Caco-2 (cell line): ENCODE data around the gene DIS3L2. TPM values are rescaled to one million over a fixed set of nuclear protein-coding genes. Genes with fewer than 3 reads are reported as not detected.

Experiments used
- BruUV-seq: library from RNA; stranded (reverse); fragments of 400-500 nt; replicated peaks from 2 replicates; lab custom pipeline; 2021; lab: Mats Ljungman, UMichigan
- CTCF ChIA-PET: fragments of 300-600 bp; sonication (Branson Sonifier 250); formaldehyde crosslinking; loops from one replicate; lab custom pipeline; 2022; ENCODE audit warnings: antibody characterized with exemption; lab: Charles Lee
- POLR2A ChIA-PET: fragments of 300-600 bp; sonication (Branson Sonifier 250); formaldehyde crosslinking; loops from one replicate; lab custom pipeline; 2022; ENCODE audit warnings: antibody characterized with exemption; lab: Charles Lee
- DNase-seq, 2 experiments: peaks; one replicate each; pipeline versions ENCODE4 v3.0.0 to v3.0.0-alpha.2; 2020 to 2022
- H3K27me3 ChIP-seq: replicated peaks from 2 replicates; pipeline ENCODE4 v1.6.0; 2011; ENCODE audit warnings: low read length; ENCODE audit not compliant: control insufficient read depth, insufficient read depth
- H3K36me3 ChIP-seq: 2 replicates; pipeline ENCODE4 v1.5.1; 2011; ENCODE audit warnings: low read length; ENCODE audit not compliant: control insufficient read depth, insufficient read depth
- H3K4me1 ChIP-seq: fragments of 250-450 bp; sonication (Bioruptor Pico); 2 replicates; pipeline ENCODE4 v1.5.1; 2020; ENCODE audit warnings: mild to moderate bottlenecking
- H3K4me3 ChIP-seq: 2 replicates; pipeline ENCODE4 v1.5.1; 2011; ENCODE audit warnings: low read depth, mild to moderate bottlenecking, control low read depth, low read length
- H3K9me3 ChIP-seq: fragments of 250-450 bp; sonication (Bioruptor Pico); 2 replicates; pipeline ENCODE4 v1.5.1; 2020; ENCODE audit warnings: mild to moderate bottlenecking, moderate library complexity
- H3K27ac Mint-ChIP-seq: one replicate; pipeline ENCODE4 v1.8.0; 2022; ENCODE audit warnings: mixed read lengths; ENCODE audit not compliant: unreplicated experiment
- H3K27me3 Mint-ChIP-seq: one replicate; pipeline ENCODE4 v1.8.0; 2022; ENCODE audit warnings: mixed read lengths; ENCODE audit not compliant: insufficient read depth, unreplicated experiment
- H3K36me3 Mint-ChIP-seq: one replicate; pipeline ENCODE4 v1.8.0; 2022; ENCODE audit warnings: mild to moderate bottlenecking, mixed read lengths; ENCODE audit not compliant: insufficient read depth, unreplicated experiment
- H3K4me1 Mint-ChIP-seq: one replicate; pipeline ENCODE4 v1.8.0; 2022; ENCODE audit warnings: low read depth, mixed read lengths; ENCODE audit not compliant: unreplicated experiment
- H3K4me3 Mint-ChIP-seq: one replicate; pipeline ENCODE4 v1.8.0; 2022; ENCODE audit warnings: mild to moderate bottlenecking, moderate library complexity, mixed read lengths; ENCODE audit not compliant: unreplicated experiment
- H3K9me3 Mint-ChIP-seq: one replicate; pipeline ENCODE4 v1.8.0; 2022; ENCODE audit warnings: mixed read lengths; ENCODE audit not compliant: unreplicated experiment
- intact Hi-C: fragments of 100-400 bp; cut with micrococcal nuclease; formaldehyde crosslinking; loops from one replicate; pipeline ENCODE4 v1.10.0; 2022; ENCODE audit not compliant: unreplicated experiment
- total RNA-seq: library from RNA; stranded (reverse); gene quantifications from 2 replicates; pipeline ENCODE4 v1.2.3, GENCODE V29; 2022
- TF ChIP-seq, protein P1 (sequence below), 2 experiments: fragments of 200-600 bp in 1 of 2; IDR thresholded peaks; 1 replicate in 1 of 2; 2 replicates in 1 of 2; pipeline versions ENCODE4 v1.5.1 to v1.8.0; 2011 to 2022; ENCODE audit warnings: antibody characterized with exemption in 1 of 2, control low read depth in 1 of 2, inconsistent platforms in 1 of 2, low read depth in 1 of 2, low read length in 1 of 2, mild to moderate bottlenecking in 1 of 2, moderate library complexity in 1 of 2; ENCODE audit not compliant: insufficient read depth in 1 of 2, severe bottlenecking in 1 of 2, unreplicated experiment in 1 of 2

DIS3L2 gene
- total RNA-seq, 1 experiment from 2014 or later = 15.5 TPM

DNA sequence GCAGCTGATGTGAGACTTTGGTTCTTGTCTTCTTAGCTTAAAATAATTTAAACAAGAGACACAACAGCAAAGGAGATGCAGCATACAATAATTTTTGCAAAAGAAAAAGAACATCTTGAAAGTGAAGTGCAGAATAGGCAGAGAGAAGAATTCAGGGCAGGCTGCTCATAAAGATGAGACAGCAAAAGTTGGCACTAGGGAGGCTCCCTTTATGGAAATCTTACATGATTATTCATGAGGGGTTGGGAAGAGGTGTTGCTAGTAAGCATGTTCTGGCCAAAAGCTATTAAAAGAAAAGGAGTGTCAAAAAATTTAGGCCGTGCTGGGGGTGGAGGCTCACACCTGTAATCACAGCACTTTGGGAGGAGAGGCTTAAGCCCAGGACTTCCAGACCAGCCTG is 412.8 kb downstream of the DIS3L2 start:
- no peak overlapping the region for H3K27ac Mint-ChIP-seq
- intact Hi-C loops = no loop called here

DNA sequence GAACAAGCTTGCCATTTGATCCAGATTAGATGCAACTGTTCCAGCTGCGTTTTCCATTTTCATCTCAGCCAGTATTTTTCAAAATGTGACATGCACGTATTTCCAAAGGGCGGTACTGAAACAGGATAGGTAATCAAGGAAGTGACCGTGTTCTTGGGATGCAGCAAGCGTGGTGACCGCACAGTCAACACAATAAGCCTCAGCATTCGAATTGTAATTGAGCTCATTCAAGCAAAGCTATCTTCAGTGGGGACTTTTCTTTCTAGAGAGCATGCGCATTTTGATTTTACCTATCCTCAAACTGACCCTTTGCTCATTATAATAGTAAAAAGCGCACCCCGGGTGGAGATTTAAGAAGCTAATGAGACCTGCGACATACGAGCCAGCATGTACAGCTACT is 413.7 kb downstream of the DIS3L2 start:
- Mint-ChIP-seq H3K27ac (no peak overlapping the region), H3K36me3 (no peaks in the 10 kb centered on the region), H3K4me1 (no peaks in the 10 kb centered on the region), H3K4me3 (no peak overlapping the region), H3K9me3 (no peaks in the 10 kb centered on the region), H3K27me3 (no peaks in the 10 kb centered on the region)
- CTCF ChIA-PET = no interaction called here
- no peak for DNase-seq
- H3K9me3 ChIP-seq = no peaks in the 10 kb centered on the region
- TF ChIP-seq, protein P1, sequence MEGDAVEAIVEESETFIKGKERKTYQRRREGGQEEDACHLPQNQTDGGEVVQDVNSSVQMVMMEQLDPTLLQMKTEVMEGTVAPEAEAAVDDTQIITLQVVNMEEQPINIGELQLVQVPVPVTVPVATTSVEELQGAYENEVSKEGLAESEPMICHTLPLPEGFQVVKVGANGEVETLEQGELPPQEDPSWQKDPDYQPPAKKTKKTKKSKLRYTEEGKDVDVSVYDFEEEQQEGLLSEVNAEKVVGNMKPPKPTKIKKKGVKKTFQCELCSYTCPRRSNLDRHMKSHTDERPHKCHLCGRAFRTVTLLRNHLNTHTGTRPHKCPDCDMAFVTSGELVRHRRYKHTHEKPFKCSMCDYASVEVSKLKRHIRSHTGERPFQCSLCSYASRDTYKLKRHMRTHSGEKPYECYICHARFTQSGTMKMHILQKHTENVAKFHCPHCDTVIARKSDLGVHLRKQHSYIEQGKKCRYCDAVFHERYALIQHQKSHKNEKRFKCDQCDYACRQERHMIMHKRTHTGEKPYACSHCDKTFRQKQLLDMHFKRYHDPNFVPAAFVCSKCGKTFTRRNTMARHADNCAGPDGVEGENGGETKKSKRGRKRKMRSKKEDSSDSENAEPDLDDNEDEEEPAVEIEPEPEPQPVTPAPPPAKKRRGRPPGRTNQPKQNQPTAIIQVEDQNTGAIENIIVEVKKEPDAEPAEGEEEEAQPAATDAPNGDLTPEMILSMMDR (IDR thresholded peaks at IDR 0.05; ENCODE audit: insufficient read depth in 1 of 2, low read depth in 1 of 2, low read length in 1 of 2, severe bottlenecking in 1 of 2, unreplicated experiment in 1 of 2) = no peak
- H3K27me3 ChIP-seq = no peaks in the 10 kb centered on the region
- intact Hi-C loops = no loop called here
- POLR2A ChIA-PET = no interaction called here
- no peaks in the 10 kb centered on the region for H3K36me3 ChIP-seq
- H3K4me1 ChIP-seq = no peaks in the 10 kb centered on the region
- no peak overlapping the region for H3K4me3 ChIP-seq
- BruUV-seq = no TSS peak

More for the DNA sequence above, 412.8 kb downstream of the DIS3L2 start:
- Histone ChIP-seq H3K4me1 (no peaks in the 10 kb centered on the region), H3K27me3 (no peaks in the 10 kb centered on the region), H3K9me3 (no peaks in the 10 kb centered on the region), H3K36me3 (no peaks in the 10 kb centered on the region), H3K4me3 (no peak overlapping the region)
- no peak for DNase-seq
- Mint-ChIP-seq H3K27me3 (no peaks in the 10 kb centered on the region), H3K36me3 (no peaks in the 10 kb centered on the region), H3K4me3 (no peak overlapping the region), H3K4me1 (no peaks in the 10 kb centered on the region), H3K9me3 (no peaks in the 10 kb centered on the region)
- ChIA-PET CTCF (no interaction called here), POLR2A (no interaction called here)
- BruUV-seq = no TSS peak
- TF ChIP-seq, protein P1 (IDR thresholded peaks at IDR 0.05; ENCODE audit: insufficient read depth in 1 of 2, low read depth in 1 of 2, low read length in 1 of 2, severe bottlenecking in 1 of 2, unreplicated experiment in 1 of 2) = no peak

DNA sequence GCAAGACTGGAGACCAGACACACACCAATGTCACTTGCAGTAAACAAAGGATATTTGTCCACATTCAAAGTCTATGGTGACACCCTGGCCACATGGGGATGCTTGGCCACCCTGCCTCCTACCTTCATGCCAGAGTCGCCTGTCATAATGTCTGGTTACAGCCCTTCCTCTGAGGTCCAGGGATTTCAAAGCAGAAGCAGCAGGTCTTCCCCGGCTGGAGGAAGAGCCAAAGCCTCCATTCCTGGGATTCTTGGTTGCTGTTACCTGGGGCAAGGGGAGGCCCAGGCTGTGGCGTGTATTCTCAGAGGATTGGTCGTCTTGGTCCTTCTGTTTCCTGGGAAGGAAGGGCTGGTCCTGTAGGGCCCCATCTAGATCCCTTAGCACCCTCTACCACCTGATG is 414.7 kb downstream of the DIS3L2 start:
- Mint-ChIP-seq H3K9me3 (no peaks in the 10 kb centered on the region), H3K27me3 (no peaks in the 10 kb centered on the region), H3K4me3 (no peak overlapping the region), H3K27ac (no peak overlapping the region), H3K36me3 (no peaks in the 10 kb centered on the region), H3K4me1 (no peaks in the 10 kb centered on the region)
- intact Hi-C loops = no loop called here
- Histone ChIP-seq H3K36me3 (no peaks in the 10 kb centered on the region), H3K9me3 (no peaks in the 10 kb centered on the region), H3K27me3 (no peaks in the 10 kb centered on the region), H3K4me1 (no peaks in the 10 kb centered on the region), H3K4me3 (no peak overlapping the region)
- BruUV-seq = no TSS peak
- TF ChIP-seq, protein P1 (IDR thresholded peaks at IDR 0.05; ENCODE audit: insufficient read depth in 1 of 2, low read depth in 1 of 2, low read length in 1 of 2, severe bottlenecking in 1 of 2, unreplicated experiment in 1 of 2) = no peak
- ChIA-PET POLR2A (no interaction called here), CTCF (no interaction called here)
- DNase-seq = no peak
